MCF 10A (cell line): ENCODE results near the gene CHD5. TPM values are rescaled to one million over a fixed set of nuclear protein-coding genes. Genes with fewer than 3 reads are reported as not detected.

Source experiments
- BruUV-seq: library from RNA; stranded (reverse); fragments of 400-500 nt; replicated peaks from 2 replicates; lab custom pipeline; 2021; lab: Mats Ljungman, UMichigan
- CTCF ChIA-PET: fragments of 300-600 bp; sonication (Branson Sonifier 250); formaldehyde crosslinking; extraction: SDS; loops from one replicate; lab custom pipeline; 2021; ENCODE audit warnings: antibody characterized with exemption, inconsistent platforms; lab: Yijun Ruan, JAX
- POLR2A ChIA-PET: fragments of 300-600, 350-650 bp; sonication (Branson Sonifier 250); formaldehyde crosslinking; extraction: SDS; loops from one replicate; lab custom pipeline; 2020; ENCODE audit warnings: antibody characterized with exemption, inconsistent platforms; lab: Yijun Ruan, JAX
- DNase-seq: peaks from one replicate; pipeline ENCODE4 v3.0.0-alpha.2; 2018; ENCODE audit not compliant: unreplicated experiment
- H3K27ac Mint-ChIP-seq: one replicate; pipeline ENCODE4 v1.8.0; 2022; ENCODE audit warnings: mild to moderate bottlenecking, low read depth, mixed read lengths; ENCODE audit not compliant: unreplicated experiment
- H3K27me3 Mint-ChIP-seq: one replicate; pipeline ENCODE4 v1.8.0; 2022; ENCODE audit warnings: mixed read lengths; ENCODE audit not compliant: insufficient read depth, unreplicated experiment
- H3K36me3 Mint-ChIP-seq: one replicate; pipeline ENCODE4 v1.8.0; 2022; ENCODE audit warnings: mild to moderate bottlenecking, moderate library complexity, mixed read lengths; ENCODE audit not compliant: insufficient read depth, unreplicated experiment
- H3K4me1 Mint-ChIP-seq: one replicate; pipeline ENCODE4 v1.8.0; 2022; ENCODE audit warnings: mixed read lengths; ENCODE audit not compliant: insufficient read depth, unreplicated experiment
- H3K4me3 Mint-ChIP-seq: one replicate; pipeline ENCODE4 v1.8.0; 2022; ENCODE audit warnings: mild to moderate bottlenecking, moderate library complexity, mixed read lengths; ENCODE audit not compliant: unreplicated experiment
- H3K9me3 Mint-ChIP-seq: one replicate; pipeline ENCODE4 v1.8.0; 2022; ENCODE audit warnings: mixed read lengths; ENCODE audit not compliant: unreplicated experiment
- intact Hi-C: fragments of 100-400 bp; cut with micrococcal nuclease; formaldehyde crosslinking; loops from 2 replicates; pipeline ENCODE4 v1.14.1; 2022
- total RNA-seq: library from RNA; stranded (reverse); gene quantifications from 2 replicates; pipeline ENCODE4 v1.2.3, GENCODE V29; 2022
- TF ChIP-seq, protein P1 (sequence below): fragments of 200-600 bp; IDR thresholded peaks from one replicate; pipeline ENCODE4 v1.8.0; 2022; ENCODE audit warnings: antibody characterized with exemption, mild to moderate bottlenecking; ENCODE audit not compliant: unreplicated experiment

Gene CHD5
- total RNA-seq, 1 experiment from 2014 or later, result 0.07 TPM

DNA sequence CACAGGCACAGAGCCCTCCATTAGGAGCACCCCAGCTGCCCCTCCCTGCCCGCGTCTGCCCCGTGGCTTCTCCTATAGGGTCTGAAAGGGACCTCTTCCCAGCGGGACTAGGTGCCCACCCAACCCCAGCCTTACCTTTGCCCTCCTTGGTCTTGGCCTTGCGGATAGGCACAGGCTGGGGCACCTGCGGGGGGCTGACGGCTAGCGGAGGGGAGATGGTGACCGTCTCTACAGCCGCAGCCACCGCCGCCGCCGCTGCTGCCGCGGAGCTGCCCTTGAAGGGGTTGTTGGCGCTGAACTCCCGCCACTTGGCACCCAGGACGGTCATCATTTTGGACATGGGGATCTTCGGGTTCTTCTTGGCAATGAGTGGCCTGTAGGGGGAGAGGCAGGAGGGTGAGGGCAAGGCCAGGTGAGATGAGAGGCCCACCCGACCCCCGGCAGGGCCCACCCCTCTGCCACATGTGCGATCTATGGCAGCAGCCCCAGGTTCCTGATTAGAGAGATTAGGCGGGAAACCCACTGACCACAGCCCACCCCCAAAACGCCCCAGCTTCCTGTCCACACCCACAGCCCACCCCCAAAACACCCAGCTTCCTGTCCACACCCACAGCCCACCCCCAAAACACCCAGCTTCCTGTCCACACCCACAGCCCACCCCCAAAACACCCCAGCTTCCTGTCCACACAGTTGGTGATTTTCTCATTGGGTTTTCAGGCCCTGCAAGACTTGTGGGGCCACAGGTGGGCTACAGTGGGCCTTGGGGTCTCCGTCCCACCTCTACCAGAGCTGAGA lies 25.4 kb downstream of the CHD5 start:
- peaks cover 10% of the 10 kb centered on the region for H3K27me3 Mint-ChIP-seq
- no TSS peak for BruUV-seq
- CTCF ChIA-PET, result no interaction called here
- no peaks in the 10 kb centered on the region for H3K36me3 Mint-ChIP-seq
- peaks cover 26% of the 10 kb centered on the region for H3K4me1 Mint-ChIP-seq
- H3K27ac Mint-ChIP-seq, result no peak overlapping the region
- TF ChIP-seq, protein P1, sequence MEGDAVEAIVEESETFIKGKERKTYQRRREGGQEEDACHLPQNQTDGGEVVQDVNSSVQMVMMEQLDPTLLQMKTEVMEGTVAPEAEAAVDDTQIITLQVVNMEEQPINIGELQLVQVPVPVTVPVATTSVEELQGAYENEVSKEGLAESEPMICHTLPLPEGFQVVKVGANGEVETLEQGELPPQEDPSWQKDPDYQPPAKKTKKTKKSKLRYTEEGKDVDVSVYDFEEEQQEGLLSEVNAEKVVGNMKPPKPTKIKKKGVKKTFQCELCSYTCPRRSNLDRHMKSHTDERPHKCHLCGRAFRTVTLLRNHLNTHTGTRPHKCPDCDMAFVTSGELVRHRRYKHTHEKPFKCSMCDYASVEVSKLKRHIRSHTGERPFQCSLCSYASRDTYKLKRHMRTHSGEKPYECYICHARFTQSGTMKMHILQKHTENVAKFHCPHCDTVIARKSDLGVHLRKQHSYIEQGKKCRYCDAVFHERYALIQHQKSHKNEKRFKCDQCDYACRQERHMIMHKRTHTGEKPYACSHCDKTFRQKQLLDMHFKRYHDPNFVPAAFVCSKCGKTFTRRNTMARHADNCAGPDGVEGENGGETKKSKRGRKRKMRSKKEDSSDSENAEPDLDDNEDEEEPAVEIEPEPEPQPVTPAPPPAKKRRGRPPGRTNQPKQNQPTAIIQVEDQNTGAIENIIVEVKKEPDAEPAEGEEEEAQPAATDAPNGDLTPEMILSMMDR, result no peak
- intact Hi-C loops, result no loop called here
- POLR2A ChIA-PET, result interaction anchor here (0.6 kb wide), 2 partner anchors 78 to 208 kb away, joined by 3 to 4 read pairs; no protein-coding TSS in a partner anchor
- DNase-seq, result no peak
- H3K4me3 Mint-ChIP-seq, result no peak overlapping the region
- no peaks in the 10 kb centered on the region for H3K9me3 Mint-ChIP-seq

DNA sequence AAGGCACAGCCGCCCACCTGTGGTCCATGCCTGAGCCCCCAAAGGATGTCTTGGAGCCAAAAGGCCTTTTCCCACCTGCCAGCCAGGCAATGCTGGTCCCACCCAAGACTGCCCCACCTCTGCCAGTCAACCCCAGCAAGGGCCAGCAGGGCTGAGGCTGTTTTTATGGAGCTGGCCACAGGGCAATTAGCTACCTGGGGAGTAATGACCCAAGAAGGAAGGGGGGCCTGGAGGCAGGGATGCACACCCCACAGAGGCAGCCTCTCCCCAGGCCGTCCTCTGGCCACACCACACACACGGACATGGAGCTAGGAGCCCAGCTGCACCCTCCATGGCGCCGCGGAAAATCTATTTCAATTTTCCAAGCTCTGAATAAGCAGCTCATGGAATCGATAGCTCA lies 27.2 kb downstream of the CHD5 start:
- CTCF ChIA-PET, result interaction anchor here (0.5 kb wide), 1 partner anchor 47 kb away, joined by 3 read pairs; the partner anchor contains the start of gene RPL22
- TF ChIP-seq, protein P1, result no peak

GRCh38 chr1:6152181-6152580 lies 27.9 kb downstream of the CHD5 start:
- no peak overlapping the region for H3K4me3 Mint-ChIP-seq
- BruUV-seq, result no TSS peak
- H3K27ac Mint-ChIP-seq, result no peak overlapping the region
- no peaks in the 10 kb centered on the region for H3K36me3 Mint-ChIP-seq
- ChIA-PET CTCF (no interaction called here), POLR2A (interaction anchor here (0.6 kb wide), 1 partner anchor 22 kb away, joined by 3 read pairs; no protein-coding TSS in a partner anchor)
- peaks cover 5% of the 10 kb centered on the region for H3K4me1 Mint-ChIP-seq
- peaks cover 10% of the 10 kb centered on the region for H3K27me3 Mint-ChIP-seq
- no peaks in the 10 kb centered on the region for H3K9me3 Mint-ChIP-seq
- intact Hi-C loops, result no loop called here
- no peak for DNase-seq
- TF ChIP-seq, protein P1, result no peak

More for the DNA sequence above, 27.2 kb downstream of the CHD5 start:
- intact Hi-C loops, result no loop called here
- Mint-ChIP-seq H3K36me3 (no peaks in the 10 kb centered on the region), H3K9me3 (no peaks in the 10 kb centered on the region), H3K27me3 (peaks cover 10% of the 10 kb centered on the region), H3K27ac (no peak overlapping the region), H3K4me3 (no peak overlapping the region), H3K4me1 (peaks cover 12% of the 10 kb centered on the region)
- no peak for DNase-seq
- BruUV-seq, result no TSS peak
- POLR2A ChIA-PET, result interaction anchor here (0.6 kb wide), 1 partner anchor 21 kb away, joined by 3 read pairs; no protein-coding TSS in a partner anchor

GRCh38 chr1:6151291-6151822 lies 28.8 kb downstream of the CHD5 start:
- Mint-ChIP-seq H3K36me3 (no peaks in the 10 kb centered on the region), H3K27ac (no peak overlapping the region), H3K4me3 (no peak overlapping the region), H3K27me3 (peaks cover 10% of the 10 kb centered on the region), H3K9me3 (no peaks in the 10 kb centered on the region), H3K4me1 (peaks cover 1% of the 10 kb centered on the region)
- BruUV-seq, result no TSS peak
- intact Hi-C loops, result no loop called here
- ChIA-PET CTCF (no interaction called here), POLR2A (interaction anchor here (0.6 kb wide), 1 partner anchor 10 kb away, joined by 3 read pairs; no protein-coding TSS in a partner anchor)
- no peak for DNase-seq
- TF ChIP-seq, protein P1, result no peak
